IPS-15b (cell line): ENCODE data around the gene KAT7.
"Not testable (repeated sequence)": the region's sequence is repeated elsewhere in the genome, so short reads cannot be mapped to it uniquely, and the experiment has no call there.

Source experiments
- H3K27me3 ChIP-seq: one replicate; pipeline ENCODE4 v1.6.1; 2013; ENCODE audit warnings: low read length; ENCODE audit not compliant: control insufficient read depth, insufficient read depth
- H3K36me3 ChIP-seq: one replicate; pipeline ENCODE4 v1.6.1; 2013; ENCODE audit warnings: low read length; ENCODE audit not compliant: control insufficient read depth, insufficient read depth
- H3K4me1 ChIP-seq: one replicate; pipeline ENCODE4 v1.6.1; 2013; ENCODE audit warnings: mild to moderate bottlenecking, low read length; ENCODE audit not compliant: control insufficient read depth, insufficient read depth
- H3K4me3 ChIP-seq: one replicate; pipeline ENCODE4 v1.5.1; 2013; ENCODE audit warnings: low read depth, low read length
- H3K9ac ChIP-seq: one replicate; pipeline ENCODE4 v1.6.1; 2013; ENCODE audit warnings: low read depth, mild to moderate bottlenecking, low read length
- H3K9me3 ChIP-seq: one replicate; pipeline ENCODE4 v1.6.1; 2013; ENCODE audit warnings: mild to moderate bottlenecking, low read length; ENCODE audit not compliant: control insufficient read depth, insufficient read depth

The KAT7 gene

GRCh38 chr17:49752508-49752907 is 36.0 kb upstream of the KAT7 start:
- H3K36me3 ChIP-seq = peaks cover 4% of the 10 kb centered on the region
- no peaks in the 10 kb centered on the region for H3K9me3 ChIP-seq
- no peak overlapping the region for H3K9ac ChIP-seq
- H3K27me3 ChIP-seq = no peaks in the 10 kb centered on the region
- no peaks in the 10 kb centered on the region for H3K4me1 ChIP-seq
- H3K4me3 ChIP-seq = no peak overlapping the region

- Histone ChIP-seq H3K4me3 (no peak overlapping the region), H3K27me3 (no peaks in the 10 kb centered on the region), H3K9ac (no peak overlapping the region), H3K9me3 (no peaks in the 10 kb centered on the region), H3K36me3 (peaks cover 4% of the 10 kb centered on the region), H3K4me1 (no peaks in the 10 kb centered on the region)
Observed at GRCh38 chr17:49753959-49754391, 34.5 kb upstream of the KAT7 start.

- no peak overlapping the region for H3K4me3 ChIP-seq
- no peaks in the 10 kb centered on the region for H3K4me1 ChIP-seq
Observed at GRCh38 chr17:49755663-49756283, 32.7 kb upstream of the KAT7 start.

GRCh38 chr17:49756323-49757150 is 31.9 kb upstream of the KAT7 start:
- H3K9me3 ChIP-seq = no peaks in the 10 kb centered on the region
- no peaks in the 10 kb centered on the region for H3K27me3 ChIP-seq
- no peak overlapping the region for H3K4me3 ChIP-seq
- peaks cover 4% of the 10 kb centered on the region for H3K36me3 ChIP-seq
- no peak overlapping the region for H3K9ac ChIP-seq
- no peaks in the 10 kb centered on the region for H3K4me1 ChIP-seq

More at GRCh38 chr17:49755663-49756283, 32.7 kb upstream of the KAT7 start:
- peaks cover 4% of the 10 kb centered on the region for H3K36me3 ChIP-seq
- no peaks in the 10 kb centered on the region for H3K27me3 ChIP-seq
- H3K9ac ChIP-seq = no peak overlapping the region
- no peaks in the 10 kb centered on the region for H3K9me3 ChIP-seq

GRCh38 chr17:49757151-49757777 is 31.2 kb upstream of the KAT7 start:
- peaks cover 4% of the 10 kb centered on the region for H3K36me3 ChIP-seq
- no peaks in the 10 kb centered on the region for H3K9me3 ChIP-seq
- no peaks in the 10 kb centered on the region for H3K4me1 ChIP-seq
- H3K9ac ChIP-seq = no peak overlapping the region
- no peaks in the 10 kb centered on the region for H3K27me3 ChIP-seq
- H3K4me3 ChIP-seq = no peak overlapping the region

DNA sequence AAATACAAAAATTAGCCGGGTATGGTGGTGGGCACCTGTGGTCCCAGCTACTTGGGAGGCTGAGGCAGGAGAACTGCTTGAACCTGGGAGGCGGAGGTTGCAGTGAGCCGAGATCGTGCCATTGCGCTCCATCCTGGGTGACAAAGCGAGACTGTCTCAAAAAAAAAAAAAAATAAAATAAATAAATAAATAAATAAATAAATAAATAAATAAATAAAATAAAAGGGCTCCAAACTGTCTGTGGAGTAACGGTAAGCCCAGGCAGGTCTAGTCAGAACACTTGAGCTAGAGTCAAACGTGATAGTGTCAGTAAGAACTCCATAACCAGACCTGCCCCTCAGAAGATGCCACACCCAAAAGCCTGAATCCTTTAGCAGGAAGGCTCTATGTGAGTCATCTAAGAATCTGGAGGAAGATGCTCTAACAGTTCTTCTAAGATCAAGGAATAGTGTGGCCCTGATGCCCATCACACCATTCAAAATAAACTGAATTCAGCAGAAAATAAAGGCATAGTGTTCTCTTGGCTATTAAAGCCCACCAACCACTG is 29.9 kb upstream of the KAT7 start:
- H3K9me3 ChIP-seq, H3K4me1 ChIP-seq, H3K27me3 ChIP-seq, H3K36me3 ChIP-seq, H3K4me3 ChIP-seq, H3K9ac ChIP-seq: not testable (repeated sequence)

GRCh38 chr17:49759203-49759602 is 29.3 kb upstream of the KAT7 start:
- H3K27me3 ChIP-seq = no peaks in the 10 kb centered on the region
- H3K4me1 ChIP-seq = no peaks in the 10 kb centered on the region
- no peaks in the 10 kb centered on the region for H3K9me3 ChIP-seq
- peaks cover 4% of the 10 kb centered on the region for H3K36me3 ChIP-seq
- H3K9ac ChIP-seq = no peak overlapping the region
- H3K4me3 ChIP-seq = no peak overlapping the region

DNA sequence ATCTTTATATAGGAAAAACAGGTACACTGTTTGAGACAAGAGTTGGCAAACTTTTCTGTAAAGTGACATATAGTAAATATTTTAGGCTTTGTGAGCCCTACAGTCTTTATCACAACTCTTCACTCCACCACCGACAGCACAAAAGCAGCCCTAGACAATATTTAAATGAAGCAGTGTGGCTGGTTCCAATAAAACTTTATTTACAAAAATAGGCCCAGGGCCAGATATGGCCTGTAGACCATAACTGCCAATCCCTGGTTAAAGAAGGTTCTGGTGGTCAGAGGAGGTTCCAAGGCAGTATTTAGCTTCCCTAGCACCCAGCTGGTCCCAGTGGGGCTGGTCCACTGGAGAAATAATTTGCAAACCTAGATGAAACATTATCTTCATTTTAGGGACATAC is 28.2 kb upstream of the KAT7 start:
- Histone ChIP-seq H3K9me3 (no peaks in the 10 kb centered on the region), H3K36me3 (peaks cover 4% of the 10 kb centered on the region), H3K27me3 (no peaks in the 10 kb centered on the region), H3K4me3 (no peak overlapping the region), H3K9ac (no peak overlapping the region), H3K4me1 (no peaks in the 10 kb centered on the region)

GRCh38 chr17:49760932-49761558 is 27.4 kb upstream of the KAT7 start:
- H3K36me3 ChIP-seq = peaks cover 4% of the 10 kb centered on the region
- peaks cover 3% of the 10 kb centered on the region for H3K27me3 ChIP-seq
- no peak overlapping the region for H3K9ac ChIP-seq
- H3K9me3 ChIP-seq = no peaks in the 10 kb centered on the region
- no peaks in the 10 kb centered on the region for H3K4me1 ChIP-seq
- H3K4me3 ChIP-seq = no peak overlapping the region

- Histone ChIP-seq H3K4me1 (no peaks in the 10 kb centered on the region), H3K36me3 (no peaks in the 10 kb centered on the region), H3K27me3 (peaks cover 13% of the 10 kb centered on the region), H3K9ac (peak overlapping the region; percentile 62), H3K4me3 (peak overlapping the region; percentile 94), H3K9me3 (no peaks in the 10 kb centered on the region)
Observed at GRCh38 chr17:49762151-49762941, 26.1 kb upstream of the KAT7 start.
